ENCODE data around the gene CBX3. TPM values are rescaled to one million over a fixed set of nuclear protein-coding genes. Genes with fewer than 3 reads are reported as not detected.
"Not testable (repeated sequence)": the region's sequence is repeated elsewhere in the genome, so short reads cannot be mapped to it uniquely, and the experiment has no call there.

CBX3 gene
- total RNA-seq, 1 donor from 2014 or later = 103 TPM

GRCh38 chr7:26187380-26188205 lies 14.0 kb upstream of the CBX3 start:
- no peak for DNase-seq (ENCODE audit: low read depth in 2 of 2)

DNA sequence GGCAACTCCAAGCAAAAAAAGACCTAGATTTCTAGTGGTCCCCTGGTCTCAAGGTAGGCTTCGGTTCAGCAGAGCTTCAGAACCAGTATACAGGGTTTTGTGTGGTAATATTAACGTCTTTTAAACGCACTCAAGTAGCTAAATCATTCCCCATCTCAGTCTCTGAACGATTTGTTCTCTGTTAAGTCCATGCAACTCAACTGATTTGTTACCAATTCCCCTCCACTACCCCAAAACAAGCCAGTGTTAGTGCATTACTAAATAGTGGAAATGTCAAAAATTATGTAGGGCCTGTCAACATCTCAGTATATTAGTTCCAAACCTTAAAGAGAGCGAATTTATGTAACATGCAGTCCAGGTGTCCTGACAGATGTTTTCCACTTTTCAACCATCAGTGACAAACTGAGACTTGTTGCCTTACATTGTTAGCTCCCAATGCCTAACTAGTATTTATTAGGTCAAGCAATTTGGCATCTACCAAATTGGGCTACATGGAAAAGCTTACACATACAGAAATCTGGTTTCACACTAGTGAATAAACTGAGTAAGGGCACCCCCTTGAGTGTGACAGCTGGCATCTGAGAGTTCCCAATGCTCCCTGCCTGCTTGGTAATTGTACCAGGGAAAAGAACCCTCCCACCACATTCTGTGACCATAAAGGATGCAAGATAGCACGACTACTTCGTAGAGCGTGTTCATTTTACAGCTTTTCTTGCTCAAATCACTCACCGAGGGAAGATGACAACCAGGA lies 13.2 kb upstream of the CBX3 start:
- DNase-seq (ENCODE audit: low read depth in 2 of 2) = no peak

GRCh38 chr7:26188957-26189541 lies 12.5 kb upstream of the CBX3 start:
- no peak for DNase-seq (ENCODE audit: low read depth in 2 of 2)

DNA sequence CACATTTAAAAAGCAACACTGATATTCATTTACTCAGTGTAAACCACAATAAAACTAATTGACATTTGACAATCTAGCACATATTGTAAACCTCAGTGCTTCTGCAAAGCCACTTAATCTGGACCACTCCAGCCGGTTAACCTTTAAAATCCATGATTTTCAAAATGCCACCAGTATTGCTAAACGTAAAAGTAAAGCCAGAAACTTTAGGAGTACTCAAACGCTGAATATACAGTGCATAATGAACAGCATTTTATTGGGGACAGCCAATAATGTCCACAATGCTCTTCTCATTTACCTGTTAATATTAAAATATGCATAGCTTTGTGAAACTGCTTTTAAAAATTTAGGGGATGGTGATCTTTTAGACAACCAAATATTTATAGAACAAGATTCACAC lies 11.8 kb upstream of the CBX3 start:
- DNase-seq (ENCODE audit: low read depth in 2 of 2) = no peak

- DNase-seq (ENCODE audit: low read depth in 2 of 2) = no peak
Observed at GRCh38 chr7:26190417-26190869, 11.1 kb upstream of the CBX3 start.

DNA sequence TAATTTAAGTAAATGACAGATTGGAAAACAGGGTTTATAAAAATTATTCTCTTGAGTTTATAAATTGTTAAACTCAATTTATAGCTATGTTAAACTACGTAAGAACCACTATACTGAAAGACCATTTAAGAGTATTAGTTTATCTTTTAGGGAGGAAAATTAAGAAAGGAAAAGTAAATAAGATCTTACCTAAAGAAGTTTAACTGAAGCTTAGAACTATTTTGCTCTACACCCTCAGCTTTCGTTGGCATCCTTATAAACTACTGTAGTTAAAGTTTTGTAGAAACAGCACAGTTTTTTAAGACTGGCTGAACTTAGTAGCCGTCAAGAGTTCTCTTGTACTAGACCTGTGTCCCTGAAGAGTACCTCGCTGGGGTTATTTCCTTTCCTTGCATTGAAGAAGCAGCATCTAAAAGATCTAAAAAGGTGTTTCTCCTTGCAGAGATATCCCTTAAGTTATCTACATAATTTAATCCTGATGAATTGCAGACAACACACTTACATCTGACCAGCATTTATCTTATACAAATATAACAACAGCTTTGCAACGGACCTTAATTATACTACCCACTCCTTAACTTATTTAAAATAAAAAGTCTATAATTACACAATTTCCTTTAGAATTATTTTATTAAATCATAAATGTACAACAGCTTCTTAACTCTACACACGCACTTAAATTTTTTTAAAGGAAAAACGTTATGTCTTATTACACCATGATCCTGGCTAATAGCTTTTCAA lies 10.1 kb upstream of the CBX3 start:
- DNase-seq (ENCODE audit: low read depth in 2 of 2) = no peak

GRCh38 chr7:26191974-26192479 lies 9.5 kb upstream of the CBX3 start:
- DNase-seq (ENCODE audit: low read depth in 2 of 2) = no peak

DNA sequence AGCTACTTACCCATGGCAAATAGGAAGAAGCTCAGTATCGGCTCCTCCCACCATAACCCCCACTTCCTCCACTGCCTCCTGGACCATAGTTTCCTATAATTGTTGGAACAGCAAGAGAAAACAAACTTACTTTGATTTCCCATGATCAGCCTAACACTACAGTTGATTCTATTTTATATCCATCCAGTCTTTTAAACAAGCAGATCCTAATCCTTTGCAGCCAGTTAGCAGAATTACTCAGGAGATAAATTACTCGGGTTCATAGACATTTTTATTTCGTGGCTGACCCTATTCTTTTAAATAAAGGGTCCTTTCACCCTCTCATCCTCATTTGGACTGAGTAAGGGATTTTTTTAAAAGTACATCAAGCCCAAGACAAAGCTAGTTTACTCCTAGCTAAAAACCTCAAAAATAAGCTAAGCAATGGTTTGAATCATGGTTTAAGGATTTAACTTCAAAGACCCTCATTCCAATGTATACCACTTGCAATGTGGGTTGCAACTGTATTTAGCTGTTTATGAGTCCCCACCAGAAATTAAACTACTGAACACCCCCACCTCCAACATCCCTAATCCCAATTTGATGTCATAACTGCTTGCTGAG lies 9.0 kb upstream of the CBX3 start:
- peak; percentile 39 to 64 for DNase-seq (ENCODE audit: low read depth in 2 of 2)

DNA sequence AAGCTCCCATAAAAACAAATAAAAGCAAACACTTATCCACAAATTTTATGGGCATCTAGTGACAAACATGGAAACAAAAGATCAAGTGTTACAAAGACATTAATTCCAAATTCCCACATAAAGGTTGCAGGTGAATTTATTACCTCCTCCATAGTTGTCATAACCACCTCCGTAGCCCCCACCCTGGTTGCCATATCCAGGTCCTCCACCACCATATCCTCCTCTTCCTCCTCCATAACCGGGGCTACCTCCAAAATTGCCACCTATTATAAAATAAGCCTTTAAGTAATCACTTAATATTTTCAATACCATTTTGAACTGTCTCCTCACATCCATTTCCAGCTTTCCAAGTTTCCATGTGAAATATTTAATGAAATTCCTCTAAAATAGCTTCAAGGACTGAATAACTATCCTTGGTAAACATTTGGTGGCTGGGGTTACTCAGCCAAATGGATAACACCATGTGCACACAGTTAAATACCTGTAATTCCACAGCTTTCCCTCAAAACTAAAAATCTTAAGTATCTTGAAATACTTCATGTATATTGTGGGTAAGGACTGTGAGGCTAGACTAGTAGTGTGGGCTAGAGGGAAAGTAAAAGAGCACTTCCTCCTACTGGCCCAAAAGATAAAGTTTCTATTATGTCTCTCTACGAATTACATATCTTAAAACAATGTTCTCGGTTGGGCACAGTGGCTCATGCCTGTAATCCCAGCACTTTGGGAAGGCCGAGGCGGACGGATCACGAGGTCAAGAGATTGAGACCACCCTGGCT lies 7.9 kb upstream of the CBX3 start:
- DNase-seq (ENCODE audit: low read depth in 2 of 2) = no peak

GRCh38 chr7:26194764-26195163 lies 6.8 kb upstream of the CBX3 start:
- DNase-seq (ENCODE audit: low read depth in 2 of 2) = not testable (repeated sequence)

- DNase-seq (ENCODE audit: low read depth in 2 of 2) = no peak
Observed at GRCh38 chr7:26195182-26195581, 6.4 kb upstream of the CBX3 start.

DNA sequence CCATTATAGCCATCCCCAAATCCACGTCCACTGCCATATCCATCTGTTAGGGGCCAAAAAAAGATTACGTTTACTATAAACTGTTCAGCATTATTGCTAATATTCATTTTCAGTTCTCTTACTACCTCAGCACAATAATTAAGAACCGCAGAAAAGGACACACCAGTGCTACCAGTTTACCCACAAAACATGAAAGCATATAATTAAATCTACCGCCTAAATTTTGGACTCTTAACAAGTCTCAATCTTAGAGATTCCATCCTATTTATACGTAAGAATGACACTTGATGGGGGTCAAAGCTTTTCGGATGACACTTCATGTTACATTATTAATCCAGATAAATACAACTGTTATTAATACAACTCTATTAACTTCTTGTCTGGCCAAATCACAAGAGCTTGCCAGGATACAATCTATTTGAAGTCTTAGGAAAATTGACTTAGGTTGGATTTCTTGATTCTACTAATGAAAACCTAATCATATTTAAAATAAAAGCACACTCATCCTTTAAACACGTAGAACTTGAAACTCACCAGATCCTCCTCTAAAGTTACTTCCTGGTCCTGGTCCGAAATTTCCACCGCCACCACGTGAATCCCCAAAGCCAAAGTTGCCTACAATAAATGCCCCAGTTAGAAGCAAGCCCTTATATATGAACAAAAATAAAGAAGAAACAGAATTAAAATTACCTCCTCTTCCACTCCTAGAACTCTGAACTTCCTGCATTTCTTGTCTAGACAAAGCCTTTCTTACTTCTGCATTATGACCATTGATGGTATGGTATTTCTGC lies 5.5 kb upstream of the CBX3 start:
- DNase-seq (ENCODE audit: low read depth in 2 of 2) = no peak

DNA sequence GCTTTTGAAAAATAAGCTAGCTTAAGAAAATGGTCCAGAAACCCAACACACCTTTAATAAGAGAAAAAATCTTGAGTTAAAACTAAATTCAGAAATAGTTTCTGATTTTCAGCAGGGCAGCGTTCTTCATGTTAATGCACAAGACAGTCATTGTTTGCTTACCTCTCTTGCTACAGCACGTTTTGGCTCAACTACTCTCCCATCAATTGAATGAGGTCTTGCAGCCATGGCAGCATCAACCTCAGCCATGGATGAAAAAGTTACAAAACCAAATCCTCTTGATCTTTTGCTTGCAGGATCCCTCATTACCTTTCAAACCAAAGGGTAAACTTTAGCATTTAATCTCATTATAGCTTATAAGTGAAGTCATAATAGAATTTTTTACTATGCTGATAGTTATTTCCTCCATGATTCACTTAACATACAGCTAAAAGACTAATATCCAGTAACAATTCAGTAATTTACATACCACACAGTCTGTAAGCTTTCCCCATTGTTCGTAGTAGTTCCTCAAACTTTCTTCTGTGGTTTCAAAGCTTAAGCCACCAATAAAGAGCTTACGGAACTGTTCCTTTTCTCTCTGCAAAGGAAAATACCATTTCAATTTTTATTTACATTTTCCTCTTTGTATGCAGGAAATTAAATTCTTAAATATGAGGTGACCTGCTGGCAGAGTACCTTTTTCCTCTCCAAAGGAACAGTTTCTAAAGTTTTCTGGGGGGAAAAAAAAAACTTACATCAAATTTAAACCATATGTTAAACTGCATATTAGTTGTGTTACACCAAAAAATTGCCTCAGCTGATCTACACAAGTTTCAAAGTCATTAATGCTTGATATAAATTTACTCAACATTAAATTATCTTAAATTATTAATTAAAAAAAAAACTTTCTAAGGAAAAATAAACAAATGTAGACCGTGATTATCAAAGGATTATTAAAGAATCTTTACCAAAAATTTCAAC lies 4.1 kb upstream of the CBX3 start:
- DNase-seq (ENCODE audit: low read depth in 2 of 2) = peak in 1 of 2 donors; percentile 23

DNA sequence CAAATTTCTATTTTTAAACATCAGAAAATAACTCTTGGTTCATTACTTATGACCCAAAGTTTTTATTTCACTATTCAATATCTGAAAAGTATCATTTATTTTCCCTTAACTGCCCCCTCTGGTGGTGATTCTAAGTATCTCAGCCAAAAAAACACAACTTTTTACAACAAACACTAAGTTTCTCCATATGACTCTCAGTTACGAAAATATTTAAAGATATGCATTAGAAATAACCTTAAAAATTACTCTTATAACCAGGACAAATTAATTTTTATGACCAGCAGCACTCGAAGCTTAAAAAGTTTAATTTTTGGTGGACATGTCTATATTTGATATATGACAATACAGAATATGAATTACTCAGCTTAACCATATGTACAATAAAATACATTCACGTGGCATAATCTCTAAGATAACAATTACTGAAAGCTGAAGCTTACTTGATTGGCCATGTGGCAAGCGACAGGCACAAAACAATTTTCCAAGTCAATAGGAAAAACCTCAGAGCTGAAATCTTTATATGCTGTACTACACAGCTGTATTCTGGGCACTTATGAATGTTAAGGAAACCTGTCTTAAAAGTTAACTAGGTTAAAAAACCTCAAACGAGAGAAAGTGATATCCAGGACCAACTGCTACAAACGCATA lies 3.3 kb upstream of the CBX3 start:
- DNase-seq (ENCODE audit: low read depth in 2 of 2) = peak; percentile 47 to 61

DNA sequence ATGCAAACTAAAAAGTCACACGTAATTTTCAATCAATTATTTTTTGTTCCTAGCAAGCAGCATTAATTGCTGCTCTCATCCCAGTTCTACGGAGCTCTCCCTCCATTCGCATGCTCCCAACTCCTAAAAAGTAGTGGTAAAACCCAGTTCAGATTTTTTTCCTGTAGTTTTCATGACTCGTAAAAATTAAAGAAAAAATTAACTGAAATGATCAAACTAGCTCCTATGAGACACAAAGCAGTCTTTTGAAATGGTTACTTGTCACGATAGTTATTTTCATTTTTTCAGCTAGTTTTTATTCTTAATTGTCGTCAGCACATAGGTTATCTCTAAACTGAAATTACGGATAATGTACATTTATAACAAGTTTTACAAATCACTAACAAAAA lies 2.8 kb upstream of the CBX3 start:
- DNase-seq (ENCODE audit: low read depth in 2 of 2) = no peak

- DNase-seq (ENCODE audit: low read depth in 2 of 2) = peak; percentile 55 to 74
Observed at GRCh38 chr7:26199301-26200037, 2.1 kb upstream of the CBX3 start.

DNA sequence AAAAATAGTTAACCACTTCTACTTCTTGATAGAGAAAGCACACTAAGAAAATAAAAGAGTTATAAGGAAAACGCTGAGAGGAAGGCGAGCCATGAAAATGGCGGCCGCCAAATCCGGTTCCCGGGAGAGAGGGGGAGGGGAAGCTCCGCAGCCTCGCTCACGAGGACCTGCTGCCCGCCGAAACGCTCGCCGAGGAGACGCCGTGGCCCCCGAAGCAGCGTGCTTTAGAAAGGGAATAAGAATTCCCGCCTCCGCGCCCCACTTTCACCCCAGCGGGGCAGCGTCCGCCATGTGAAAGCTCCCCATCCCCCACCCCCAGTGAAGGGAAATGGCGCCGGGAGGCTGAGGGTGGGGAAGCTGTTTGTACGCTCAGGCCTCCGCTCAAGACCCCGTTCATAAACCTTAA lies 1.5 kb upstream of the CBX3 start:
- peak; percentile 58 to 66 for DNase-seq (ENCODE audit: low read depth in 2 of 2)
